HG02870 (cell line): ENCODE measurements around the gene WBP2.
A peak's percentile ranks its signal among the peaks of the same experiment; 100 is the strongest.

ENCODE experiments used
- ATAC-seq: cut with Tn5 transposase; IDR thresholded peaks from one replicate; pipeline ENCODE4 v1.9.1; 2021; ENCODE audit warnings: mild to moderate bottlenecking, moderate library complexity; ENCODE audit not compliant: unreplicated experiment

WBP2 gene

DNA sequence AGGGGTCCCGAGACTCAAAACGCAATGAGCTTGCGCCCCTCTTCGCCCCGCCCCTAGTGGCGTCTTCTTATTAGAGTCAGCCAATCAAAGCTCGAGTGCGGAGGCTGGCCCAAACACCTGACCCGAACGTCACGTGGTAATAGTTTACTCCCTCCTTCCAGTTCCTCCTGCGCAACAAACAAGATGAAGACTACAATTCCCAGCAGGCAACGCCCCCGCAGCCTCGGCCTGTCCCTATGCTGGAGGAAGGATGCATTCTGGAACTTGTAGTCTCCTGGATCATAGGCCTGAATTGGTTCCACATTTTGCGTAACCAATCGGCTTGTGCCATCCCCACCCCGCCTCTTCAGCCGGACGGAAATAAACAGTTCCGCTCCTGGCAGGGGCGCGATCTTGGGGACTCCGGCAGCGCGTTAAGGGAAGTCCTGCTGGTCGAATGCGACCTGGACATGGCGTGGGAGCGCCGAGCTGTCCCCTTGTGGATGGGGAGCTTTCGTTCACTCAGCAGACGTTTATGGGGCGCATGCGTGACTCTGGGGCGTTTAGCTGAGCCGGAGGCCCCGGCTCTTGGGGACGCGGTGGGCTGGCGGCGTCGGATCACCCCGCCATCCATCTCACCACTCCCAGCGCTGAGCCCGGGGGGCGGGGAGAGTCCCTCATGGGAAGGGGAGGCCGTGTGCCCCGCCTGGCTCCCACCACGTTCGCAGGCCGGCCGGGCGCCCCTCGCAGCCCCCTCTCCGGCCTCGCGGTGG lies at the start of gene WBP2:
TSS of gene WBP2 (minus strand) at position 26 of the 752 bp plus-strand sequence. CDS start 38 bp downstream, outside the sequence.
- ATAC-seq: peak; percentile 90

- no peak for ATAC-seq
Measured at GRCh38 chr17:75902406-75902805, 47.3 kb upstream of the WBP2 start.

DNA sequence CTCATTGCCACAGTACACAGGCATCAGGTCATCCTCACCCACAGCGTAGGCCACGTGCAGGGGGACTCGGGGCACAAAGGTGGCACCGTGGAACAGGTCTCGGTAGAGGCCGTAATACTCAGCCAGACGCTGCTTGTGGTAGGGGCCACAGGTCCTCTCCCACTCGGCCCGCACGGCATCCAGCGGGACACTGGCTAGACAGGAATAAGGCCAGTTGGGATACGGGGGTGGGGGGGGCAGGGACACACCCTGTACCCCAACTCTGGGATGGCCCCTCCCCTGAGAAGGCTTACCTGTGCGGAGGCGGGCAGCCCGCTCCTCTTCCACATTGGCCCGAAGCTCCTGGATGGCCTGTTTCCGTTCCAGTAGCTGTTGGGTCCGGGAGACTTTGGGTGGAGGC lies 46.6 kb upstream of the WBP2 start:
- ATAC-seq: no peak

- ATAC-seq: no peak
Measured at GRCh38 chr17:75900691-75901533, 45.8 kb upstream of the WBP2 start.

- ATAC-seq: no peak
Measured at GRCh38 chr17:75899767-75900468, 44.8 kb upstream of the WBP2 start.

DNA sequence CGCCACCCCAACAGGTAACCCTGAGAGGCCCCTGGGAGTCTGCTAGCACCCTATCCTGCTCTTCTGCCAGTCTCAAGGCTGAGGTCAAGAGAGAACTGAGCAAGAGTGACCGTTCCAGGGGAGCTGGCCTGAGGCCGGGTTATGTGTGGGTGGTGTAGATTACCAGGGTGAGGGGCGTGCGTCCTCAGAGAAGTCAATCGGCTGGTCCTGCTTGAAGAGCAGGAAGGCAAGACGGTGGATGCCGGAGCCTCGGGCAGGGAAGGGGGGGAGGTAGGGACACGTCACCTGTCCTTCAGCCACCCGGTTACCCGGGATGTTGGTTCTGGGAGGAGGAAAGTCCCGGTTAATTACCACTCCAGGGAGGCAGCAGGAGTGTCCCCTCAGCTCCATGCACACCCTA lies 44.2 kb upstream of the WBP2 start:
- no peak for ATAC-seq

GRCh38 chr17:75898791-75899190 lies 43.7 kb upstream of the WBP2 start:
- no peak for ATAC-seq

DNA sequence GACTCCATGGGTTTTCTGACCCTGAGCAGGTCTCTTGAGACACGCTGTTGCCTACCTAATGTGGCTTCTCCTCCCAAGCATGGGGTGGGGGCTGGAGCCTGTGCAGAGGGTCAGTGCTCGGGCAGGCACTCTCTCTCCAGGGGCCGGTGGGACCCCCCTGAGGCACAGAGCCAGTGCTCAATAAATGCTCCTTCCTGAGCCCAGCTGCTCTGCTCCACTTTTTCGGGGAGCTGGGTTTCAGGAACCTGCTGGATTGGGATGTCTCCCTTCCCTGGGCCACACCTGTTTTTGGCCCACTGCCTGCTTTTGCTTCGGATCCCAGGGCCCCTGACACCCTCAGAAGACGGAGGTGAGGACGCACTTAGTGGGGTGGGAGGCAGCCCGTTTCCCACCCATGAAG lies 42.9 kb upstream of the WBP2 start:
- ATAC-seq: no peak

DNA sequence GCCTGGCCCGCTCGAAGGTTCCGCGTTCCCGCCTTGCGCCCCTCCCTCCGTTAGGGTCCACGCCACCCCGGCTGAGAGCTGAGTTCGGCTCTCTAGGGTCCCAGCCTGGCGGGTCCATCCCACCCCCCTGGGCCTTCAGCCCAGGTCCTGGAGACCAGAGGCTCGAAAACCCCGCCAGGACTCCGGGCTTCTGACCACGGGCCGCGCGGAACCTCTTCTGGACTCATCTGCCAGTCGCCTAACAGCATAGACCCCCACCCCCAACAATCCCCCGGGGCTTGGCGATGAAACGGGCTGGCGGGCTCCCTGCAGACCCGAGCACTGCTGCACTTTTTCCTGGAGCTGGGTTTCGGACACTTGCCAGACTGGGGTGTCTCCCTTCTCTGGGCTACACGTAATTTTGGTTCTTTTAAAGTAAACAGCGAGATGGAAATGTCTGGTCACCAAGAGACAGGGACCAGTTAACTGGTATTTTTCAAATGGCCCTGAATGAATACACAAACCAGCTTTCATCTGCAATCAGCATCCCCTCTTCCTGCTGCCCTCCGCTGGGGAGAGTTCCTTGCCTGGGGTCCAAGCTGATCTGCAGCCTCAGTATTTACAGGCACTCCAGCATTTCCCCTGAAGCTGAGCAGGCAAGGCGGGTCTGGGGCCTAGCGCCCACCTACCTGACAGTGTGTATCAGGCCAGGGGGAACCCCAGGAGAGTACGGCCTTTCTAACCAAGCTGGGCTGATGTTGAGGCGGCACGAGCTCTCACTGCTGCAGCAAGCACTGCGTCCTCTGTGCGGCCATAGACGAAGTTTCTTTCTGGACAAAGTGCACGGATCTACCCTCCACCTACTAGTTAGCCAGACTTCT lies 42.3 kb upstream of the WBP2 start:
- ATAC-seq: no peak

DNA sequence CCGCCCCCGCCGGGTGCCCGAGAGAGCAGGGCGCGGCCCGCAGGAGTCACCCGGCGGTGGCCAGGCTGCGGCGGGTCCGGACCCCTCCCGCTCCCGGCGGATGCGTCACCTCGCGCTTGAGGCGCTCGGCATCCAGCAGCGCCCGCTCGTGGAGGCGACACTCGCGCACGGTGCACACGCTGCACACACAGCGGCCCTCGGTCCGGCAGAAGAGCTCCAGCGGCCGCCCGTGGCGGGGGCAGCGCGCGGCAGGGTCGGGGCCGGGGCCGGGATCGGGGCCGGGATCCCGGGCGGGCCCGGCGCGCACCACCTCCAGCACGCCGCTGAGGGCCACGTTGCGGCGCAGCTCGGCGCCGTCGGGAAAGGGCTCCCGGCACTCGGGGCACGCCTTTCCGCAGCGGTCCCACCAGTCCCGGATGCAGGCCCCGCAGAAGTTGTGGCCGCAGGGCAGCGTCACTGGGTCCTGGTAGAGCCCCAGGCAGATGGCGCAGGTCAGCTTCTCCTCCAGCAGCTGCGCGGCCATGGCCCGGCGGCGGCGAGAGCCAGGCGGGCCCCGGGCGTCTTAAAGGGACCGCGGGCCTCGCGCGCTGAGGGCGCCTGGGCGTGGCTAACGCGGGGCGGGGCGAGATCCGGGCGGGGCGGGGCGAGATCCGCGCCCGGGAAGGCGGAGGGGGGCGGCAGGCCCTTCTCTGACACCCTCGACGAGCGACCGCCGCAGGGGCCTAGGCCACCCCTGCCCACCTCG lies 41.5 kb upstream of the WBP2 start, which contains the start of gene TRIM65:
TSS of gene TRIM65 (minus strand) at position 537 of the 745 bp plus-strand sequence. CDS start at position 523, 14 bp downstream.
- peak; percentile 45 for ATAC-seq

GRCh38 chr17:75895370-75896155 lies 40.4 kb upstream of the WBP2 start:
- no peak for ATAC-seq

GRCh38 chr17:75894049-75894733 lies 39.1 kb upstream of the WBP2 start:
- no peak for ATAC-seq

DNA sequence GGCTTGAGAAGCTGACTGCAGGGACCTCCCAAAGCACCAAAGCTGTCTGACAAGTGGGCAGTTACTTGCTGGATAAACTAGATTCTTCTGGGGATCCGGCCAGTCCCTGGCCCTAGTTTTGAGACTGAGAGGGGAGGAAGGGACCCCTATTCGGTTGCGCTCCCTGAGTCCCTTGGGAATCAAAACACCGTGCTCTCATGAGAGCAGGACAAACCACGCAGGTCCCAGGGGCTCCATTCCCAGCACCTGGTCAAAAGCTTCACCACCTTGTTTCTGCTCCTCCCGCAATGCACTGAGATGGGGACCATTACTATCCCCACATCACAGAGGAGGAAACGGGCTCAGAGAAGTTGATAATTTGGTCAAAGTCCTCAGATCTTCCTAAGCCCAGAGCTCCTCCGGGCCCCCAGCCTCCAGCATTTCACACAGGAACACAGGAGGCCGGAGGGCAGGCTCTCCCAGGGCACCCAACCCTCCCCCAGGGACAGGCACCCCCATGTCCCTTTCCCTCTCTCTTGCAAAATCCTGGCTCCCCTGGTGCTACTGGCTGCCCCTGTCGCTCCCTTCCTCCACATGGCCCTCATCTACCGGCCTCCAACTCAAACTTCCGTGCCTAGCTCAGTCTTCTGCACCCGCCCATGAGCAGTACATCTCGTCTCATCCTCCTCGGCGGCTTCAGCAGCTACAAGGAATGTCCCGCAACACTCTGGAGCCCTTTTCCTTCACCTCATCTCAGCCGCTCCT lies 38.3 kb upstream of the WBP2 start:
- no peak for ATAC-seq

DNA sequence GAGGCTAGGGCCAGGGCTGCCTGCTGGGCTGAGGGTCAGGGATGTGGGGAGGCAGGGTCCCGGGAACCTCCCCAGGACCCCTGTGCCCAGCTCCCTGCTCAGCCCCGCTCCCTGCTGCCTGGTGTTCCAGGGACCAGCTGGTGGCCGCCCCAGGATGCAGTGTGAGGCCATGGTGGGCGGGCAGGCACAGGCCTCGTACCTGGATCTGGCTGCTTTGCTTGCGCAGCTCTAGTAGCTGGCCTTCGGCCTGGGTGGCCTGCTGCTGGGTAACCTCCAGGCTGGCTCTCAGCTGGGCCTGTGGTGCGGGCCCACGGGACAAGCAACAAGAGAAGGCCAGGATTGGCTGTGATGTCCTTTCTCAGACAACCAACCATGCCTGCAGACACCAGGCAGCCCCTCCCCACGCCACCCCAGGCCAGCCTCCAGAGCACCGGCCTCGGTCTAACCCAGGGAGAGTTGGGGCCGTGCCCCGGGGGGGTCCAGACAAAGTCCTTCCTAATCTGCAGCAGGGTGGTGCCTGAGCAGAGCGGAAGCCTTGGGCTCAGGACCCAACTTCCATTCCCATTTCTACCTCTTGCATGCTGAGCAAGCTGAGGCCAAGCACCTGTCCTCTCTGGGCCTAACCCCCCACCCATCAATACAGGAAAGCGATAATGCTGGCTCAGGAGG lies 37.6 kb upstream of the WBP2 start:
- no peak for ATAC-seq

DNA sequence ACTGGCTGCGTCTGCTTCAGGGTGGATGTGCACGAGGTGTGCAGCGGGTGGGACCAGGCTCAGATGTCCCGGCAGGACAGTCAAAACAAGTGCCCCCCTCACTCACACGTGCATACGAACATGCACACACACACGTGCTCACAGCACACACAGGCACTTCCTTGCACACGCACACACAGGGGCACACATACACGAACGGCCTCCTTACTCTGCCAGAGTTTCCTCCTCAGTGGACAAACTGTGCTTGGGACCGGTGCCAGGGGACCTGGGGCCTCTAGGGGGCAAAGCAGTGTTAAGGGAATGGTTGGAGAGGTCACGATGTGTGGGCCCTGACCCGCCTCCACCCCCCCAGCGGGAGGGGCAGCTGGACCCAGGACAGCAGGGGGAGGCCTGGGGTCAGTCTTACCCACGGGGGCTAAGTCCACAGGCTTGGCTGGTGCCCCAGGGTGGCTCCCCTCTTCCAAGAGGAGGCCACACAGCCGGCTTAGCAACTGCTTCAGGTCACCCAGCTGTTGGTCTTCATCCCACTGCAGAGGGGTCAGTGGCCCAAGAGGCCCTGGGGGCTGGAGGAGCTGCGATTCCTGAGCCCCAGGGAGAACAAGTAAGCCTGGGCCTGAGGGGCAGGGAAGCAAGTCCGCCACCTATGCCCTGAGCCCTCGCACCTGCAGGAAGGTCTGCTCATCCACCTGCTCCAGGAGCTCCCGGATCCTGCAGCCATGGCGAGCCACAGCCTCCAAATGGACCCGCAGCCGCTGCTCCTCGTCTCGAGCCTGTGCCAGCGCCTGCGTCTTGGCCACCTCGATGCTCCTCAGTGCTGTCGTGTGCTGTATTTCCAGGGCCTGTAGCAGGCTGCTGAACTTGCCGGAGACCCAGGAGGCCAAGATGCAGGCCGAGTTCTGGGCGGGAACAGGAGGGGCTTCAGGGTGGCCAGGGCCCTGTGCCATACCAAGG lies 36.7 kb upstream of the WBP2 start:
- ATAC-seq: no peak

DNA sequence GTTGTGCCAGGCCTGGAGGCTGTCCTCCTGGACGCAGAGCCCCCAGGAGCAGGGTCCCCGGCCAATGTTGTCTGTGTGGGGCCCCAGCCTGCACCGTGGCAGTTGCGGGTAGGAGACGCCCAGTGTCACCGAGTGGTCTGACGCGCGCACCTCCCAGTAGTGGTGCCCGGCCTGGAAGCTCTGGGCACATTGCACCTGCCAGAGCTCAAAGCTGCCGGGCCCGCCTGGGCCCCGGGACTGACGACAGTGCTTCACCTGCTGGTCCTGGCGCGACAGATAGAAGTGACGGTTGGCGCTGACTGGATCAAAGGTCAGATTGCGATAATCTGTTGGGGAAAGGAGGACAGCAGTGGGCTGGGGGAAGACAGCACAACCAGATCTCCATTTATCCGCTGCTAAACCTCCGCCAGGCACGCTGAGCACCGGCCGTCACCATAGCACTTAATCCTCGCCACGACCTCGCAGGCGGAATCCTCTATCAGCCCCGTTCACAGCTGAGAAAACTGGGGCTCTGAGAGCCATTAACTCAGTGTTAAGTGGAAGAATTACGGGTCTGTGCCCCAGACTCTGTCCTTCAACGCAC lies 36.0 kb upstream of the WBP2 start:
- ATAC-seq: no peak
